Upper lobe of right lung (tissue), 1 donor: ENCODE data around the gene AFDN. TPM values are rescaled to one million over a fixed set of nuclear protein-coding genes. Genes with fewer than 3 reads are reported as not detected.

Experiments
- ATAC-seq: fragments of 200-7000 bp; cut with Tn5 transposase; one replicate; pipeline ENCODE4 v1.9.1; 2020; ENCODE audit warnings: mild to moderate bottlenecking, moderate library complexity
- DNase-seq: peaks from one replicate; pipeline ENCODE4 v3.0.0-alpha.2; 2020
- H3K27ac ChIP-seq: fragments of 200-600 bp; one replicate; pipeline ENCODE4 v1.8.0; 2022
- H3K27me3 ChIP-seq: fragments of 200-600 bp; one replicate; pipeline ENCODE4 v1.8.0; 2022; ENCODE audit warnings: mild to moderate bottlenecking
- H3K36me3 ChIP-seq: fragments of 200-600 bp; one replicate; pipeline ENCODE4 v1.8.0; 2022
- H3K4me1 ChIP-seq: fragments of 200-600 bp; one replicate; pipeline ENCODE4 v1.8.0; 2022
- H3K4me3 ChIP-seq: fragments of 200-600 bp; one replicate; pipeline ENCODE4 v1.8.0; 2022; ENCODE audit warnings: mild to moderate bottlenecking
- H3K9me3 ChIP-seq: fragments of 200-600 bp; one replicate; pipeline ENCODE4 v1.8.0; 2022
- CTCF ChIP-seq: fragments of 200-600 bp; IDR thresholded peaks from one replicate; pipeline ENCODE4 v1.8.0; 2022; ENCODE audit warnings: antibody characterized with exemption
- intact Hi-C: fragments of 100-400 bp; cut with DNase I; formaldehyde crosslinking; loops from one replicate; pipeline ENCODE4 v1.11.0; 2022
- total RNA-seq: library from RNA; stranded (reverse); fragmentation: NEBNext Ultra II Directional; extraction: Animal tissue kit (Norgen Biotek cat#: 25700); gene quantifications from one replicate; pipeline ENCODE4 v1.2.1, GENCODE V29; 2021
- donor health status: DM: no; HTN: yes; CAD: no; lungs with severe emphysema.

The AFDN gene
- total RNA-seq, 1 donor from 2014 or later: 179 TPM

GRCh38 chr6:167946604-167947003, 119.9 kb downstream of the AFDN start:
- no peak for TF ChIP-seq CTCF
- Histone ChIP-seq H3K9me3 (no peaks in the 10 kb centered on the region), H3K36me3 (peaks cover 82% of the 10 kb centered on the region), H3K27ac (no peak overlapping the region), H3K4me1 (no peaks in the 10 kb centered on the region), H3K27me3 (no peaks in the 10 kb centered on the region), H3K4me3 (no peak overlapping the region)
- DNase-seq: no peak
- ATAC-seq: no peak
- intact Hi-C loops: no loop called here

- H3K27me3 ChIP-seq: no peaks in the 10 kb centered on the region
- no peak for TF ChIP-seq CTCF
- no peaks in the 10 kb centered on the region for H3K4me1 ChIP-seq
- no peak overlapping the region for H3K4me3 ChIP-seq
- intact Hi-C loops: no loop called here
- peaks cover 93% of the 10 kb centered on the region for H3K36me3 ChIP-seq
- DNase-seq: no peak
- no peaks in the 10 kb centered on the region for H3K9me3 ChIP-seq
- no peak overlapping the region for H3K27ac ChIP-seq
- ATAC-seq: no peak
Measured at GRCh38 chr6:167947716-167948115, 121.0 kb downstream of the AFDN start.

GRCh38 chr6:167948716-167949115, 122.0 kb downstream of the AFDN start:
- no peak overlapping the region for H3K4me3 ChIP-seq
- H3K4me1 ChIP-seq: no peaks in the 10 kb centered on the region
- no peak overlapping the region for H3K27ac ChIP-seq
- intact Hi-C loops: no loop called here
- H3K9me3 ChIP-seq: no peaks in the 10 kb centered on the region
- TF ChIP-seq CTCF: no peak
- DNase-seq: no peak
- H3K36me3 ChIP-seq: peaks cover 93% of the 10 kb centered on the region
- no peaks in the 10 kb centered on the region for H3K27me3 ChIP-seq
- no peak for ATAC-seq

GRCh38 chr6:167949121-167949684, 122.5 kb downstream of the AFDN start:
- no peak for ATAC-seq
- DNase-seq: no peak
- no peak for TF ChIP-seq CTCF
- H3K4me3 ChIP-seq: no peak overlapping the region
- no peak overlapping the region for H3K27ac ChIP-seq
- H3K9me3 ChIP-seq: no peaks in the 10 kb centered on the region
- intact Hi-C loops: no loop called here
- no peaks in the 10 kb centered on the region for H3K4me1 ChIP-seq
- peaks cover 93% of the 10 kb centered on the region for H3K36me3 ChIP-seq
- H3K27me3 ChIP-seq: no peaks in the 10 kb centered on the region

GRCh38 chr6:167951781-167952511, 125.2 kb downstream of the AFDN start:
- intact Hi-C loops: no loop called here
- H3K4me3 ChIP-seq: no peak overlapping the region
- no peak for TF ChIP-seq CTCF
- no peak for DNase-seq
- no peak overlapping the region for H3K27ac ChIP-seq
- H3K36me3 ChIP-seq: peaks cover 73% of the 10 kb centered on the region
- no peaks in the 10 kb centered on the region for H3K4me1 ChIP-seq
- H3K9me3 ChIP-seq: no peaks in the 10 kb centered on the region
- no peak for ATAC-seq
- no peaks in the 10 kb centered on the region for H3K27me3 ChIP-seq
